ENCODE data around the gene DDAH2. TPM values are rescaled to one million over a fixed set of nuclear protein-coding genes. Genes with fewer than 3 reads are reported as not detected.

The DDAH2 gene
- total and polyA plus RNA-seq, 10 of the 15 experiments (the other 5 are each of a cell fraction or from before 2014, with no cell fraction given), result 0.35 to 9.9 (median 6.2) TPM

DNA sequence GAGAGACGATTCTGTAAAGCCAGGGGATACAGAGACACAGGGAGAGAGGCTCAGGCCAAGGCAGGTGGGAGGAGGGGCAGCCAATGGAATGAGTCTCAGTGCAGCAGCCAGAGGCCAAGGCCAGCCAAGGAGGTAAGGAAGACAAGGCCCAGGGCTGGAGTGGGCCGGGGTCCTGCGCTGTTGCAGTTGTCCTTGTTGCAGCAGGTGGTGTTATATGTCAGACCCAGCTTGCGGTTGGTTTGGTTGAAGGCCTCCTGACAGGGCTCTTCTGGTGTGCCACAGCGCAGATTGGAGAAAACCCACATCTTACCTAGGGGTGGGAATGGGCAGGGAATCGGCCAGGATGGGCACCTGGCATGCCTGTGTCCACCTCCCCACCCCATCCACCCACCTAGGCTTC, 10.1 kb downstream of the DDAH2 start:
- ChIA-PET POLR2A (interaction anchor here (0.8 kb wide), 1 partner anchor 87 kb away, joined by 3 read pairs; the partner anchor contains the start of gene LSM2), RAD21 (ENCODE audit: unreplicated experiment) (no interaction called here)

DNA sequence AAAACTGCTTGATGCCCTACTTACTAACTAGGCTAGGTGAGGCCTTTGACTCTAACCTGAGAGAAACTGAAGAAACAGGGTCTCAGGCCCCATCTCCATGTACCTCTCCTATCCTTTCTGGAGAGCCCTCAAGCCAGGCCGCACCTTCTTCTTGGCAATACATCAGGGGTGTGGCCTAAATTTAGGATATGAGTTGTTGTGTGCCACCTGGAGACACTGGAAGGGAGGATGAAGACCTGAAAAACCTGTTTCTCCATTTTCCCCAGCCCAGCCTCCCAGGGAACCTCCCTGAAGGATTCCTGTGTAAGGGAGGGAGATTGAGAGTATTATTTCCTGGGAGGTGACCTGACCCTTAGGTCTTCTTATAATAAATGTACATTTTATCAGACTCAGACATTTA, 10.8 kb downstream of the DDAH2 start:
- ChIA-PET POLR2A (interaction anchor here (0.8 kb wide), 1 partner anchor 88 kb away, joined by 3 read pairs; the partner anchor contains the start of gene LSM2), SMC1A (ENCODE audit: uncharacterized antibody, unreplicated experiment) (interaction anchor here (1.0 kb wide), 1 partner anchor 51 kb away, joined by 3 read pairs; no protein-coding TSS in a partner anchor), RAD21 (ENCODE audit: unreplicated experiment) (no interaction called here), CTCF (no interaction called here)
- Histone ChIP-seq H3K9me3 (replicated peaks; ENCODE audit: control insufficient read depth, insufficient read depth, low read length) (no peaks in the 10 kb centered on the region), H2AFZ (ENCODE audit: control insufficient read depth, low read depth, low read length) (no peak overlapping the region), H3K36me3 (ENCODE audit: control insufficient read depth in 2 of 2, insufficient read depth in 2 of 2, low read length in 1 of 2) (no peaks in the 10 kb centered on the region), H3K27me3 (replicated peaks in 1 of 2; ENCODE audit: control insufficient read depth in 2 of 2, insufficient read depth in 2 of 2, low read length in 1 of 2) (peaks cover 0 to 2% of the 10 kb centered on the region in 2 experiments; a peak in 2 of 4 replicates), H3K9ac (ENCODE audit: control insufficient read depth, insufficient read depth, low read length) (no peak overlapping the region), H4K20me1 (ENCODE audit: control insufficient read depth, insufficient read depth) (no peaks in the 10 kb centered on the region), H3K79me2 (ENCODE audit: control insufficient read depth, insufficient read depth, low read length) (no peaks in the 10 kb centered on the region), H3K4me1 (ENCODE audit: control insufficient read depth, insufficient read depth, low read length) (no peaks in the 10 kb centered on the region), H3K4me3 (no peak overlapping the region), H3K4me2 (ENCODE audit: control insufficient read depth, insufficient read depth) (no peak overlapping the region), H3K27ac (ENCODE audit: control insufficient read depth, insufficient read depth) (no peak overlapping the region)
- intact Hi-C loops (cut with micrococcal nuclease; ENCODE audit: unreplicated experiment), result no loop called here
- DNase-seq (ENCODE audit: low read depth, low spot score) (no peak), FAIRE-seq (no peak), ATAC-seq (no peak)
- TF ChIP-seq, protein P1, sequence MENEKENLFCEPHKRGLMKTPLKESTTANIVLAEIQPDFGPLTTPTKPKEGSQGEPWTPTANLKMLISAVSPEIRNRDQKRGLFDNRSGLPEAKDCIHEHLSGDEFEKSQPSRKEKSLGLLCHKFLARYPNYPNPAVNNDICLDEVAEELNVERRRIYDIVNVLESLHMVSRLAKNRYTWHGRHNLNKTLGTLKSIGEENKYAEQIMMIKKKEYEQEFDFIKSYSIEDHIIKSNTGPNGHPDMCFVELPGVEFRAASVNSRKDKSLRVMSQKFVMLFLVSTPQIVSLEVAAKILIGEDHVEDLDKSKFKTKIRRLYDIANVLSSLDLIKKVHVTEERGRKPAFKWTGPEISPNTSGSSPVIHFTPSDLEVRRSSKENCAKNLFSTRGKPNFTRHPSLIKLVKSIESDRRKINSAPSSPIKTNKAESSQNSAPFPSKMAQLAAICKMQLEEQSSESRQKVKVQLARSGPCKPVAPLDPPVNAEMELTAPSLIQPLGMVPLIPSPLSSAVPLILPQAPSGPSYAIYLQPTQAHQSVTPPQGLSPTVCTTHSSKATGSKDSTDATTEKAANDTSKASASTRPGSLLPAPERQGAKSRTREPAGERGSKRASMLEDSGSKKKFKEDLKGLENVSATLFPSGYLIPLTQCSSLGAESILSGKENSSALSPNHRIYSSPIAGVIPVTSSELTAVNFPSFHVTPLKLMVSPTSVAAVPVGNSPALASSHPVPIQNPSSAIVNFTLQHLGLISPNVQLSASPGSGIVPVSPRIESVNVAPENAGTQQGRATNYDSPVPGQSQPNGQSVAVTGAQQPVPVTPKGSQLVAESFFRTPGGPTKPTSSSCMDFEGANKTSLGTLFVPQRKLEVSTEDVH (IDR thresholded peaks at IDR 0.05; ENCODE audit: low read depth, partially characterized antibody), result no peak
- TF ChIP-seq KDM1A (IDR thresholded peaks at IDR 0.05; ENCODE audit: borderline replicate concordance), result no peak
- 80% methylated on average over 1 of the region's 1 CpG for WGBS (ENCODE audit: insufficient coverage, insufficient replicate concordance, low lambda C conversion rate, missing lambda C conversion rate)
- no TSS peak for BruUV-seq (replicated peaks)
- in situ Hi-C loops (cut with MboI), result no loop called here

More for the DNA sequence above, 10.1 kb downstream of the DDAH2 start:
- TF ChIP-seq EGR1 (IDR thresholded peaks at IDR 0.05; ENCODE audit: borderline replicate concordance in 1 of 2, low read depth in 2 of 2, low read length in 2 of 2), result no peak
- Histone ChIP-seq H3K27ac (ENCODE audit: control insufficient read depth, insufficient read depth) (no peak overlapping the region), H3K4me2 (ENCODE audit: control insufficient read depth, insufficient read depth) (no peak overlapping the region), H3K4me3 (no peak overlapping the region), H3K9ac (ENCODE audit: control insufficient read depth, insufficient read depth, low read length) (no peak overlapping the region), H3K27me3 (replicated peaks in 1 of 2; ENCODE audit: control insufficient read depth in 2 of 2, insufficient read depth in 2 of 2, low read length in 1 of 2) (no peaks in the 10 kb centered on the region; a peak in 2 of 4 replicates), H2AFZ (ENCODE audit: control insufficient read depth, low read depth, low read length) (no peak overlapping the region), H3K36me3 (ENCODE audit: control insufficient read depth in 2 of 2, insufficient read depth in 2 of 2, low read length in 1 of 2) (no peaks in the 10 kb centered on the region), H3K79me2 (ENCODE audit: control insufficient read depth, insufficient read depth, low read length) (no peaks in the 10 kb centered on the region), H3K9me3 (replicated peaks; ENCODE audit: control insufficient read depth, insufficient read depth, low read length) (no peaks in the 10 kb centered on the region), H3K4me1 (ENCODE audit: control insufficient read depth, insufficient read depth, low read length) (no peaks in the 10 kb centered on the region), H4K20me1 (ENCODE audit: control insufficient read depth, insufficient read depth) (no peaks in the 10 kb centered on the region)
- BruUV-seq (replicated peaks), result no TSS peak
- ATAC-seq (no peak), DNase-seq (ENCODE audit: low read depth, low spot score) (no peak), FAIRE-seq (no peak)
- 33% methylated on average over 6 of the region's 6 CpGs for WGBS (ENCODE audit: insufficient coverage, insufficient replicate concordance, low lambda C conversion rate, missing lambda C conversion rate)
- ChIA-PET SMC1A (ENCODE audit: uncharacterized antibody, unreplicated experiment) (no interaction called here), CTCF (no interaction called here)
- intact Hi-C loops (cut with micrococcal nuclease; ENCODE audit: unreplicated experiment), result no loop called here
- in situ Hi-C loops (cut with MboI), result no loop called here
